ENCODE data around the gene IL2.

GRCh38 chr4:122423246-122423645 is 33.3 kb downstream of the IL2 start:
- TF ChIP-seq GATA2 (IDR thresholded peaks at IDR 0.05; ENCODE audit: low read depth, low read length) = no peak
- no peak for TF ChIP-seq GATA3 (IDR thresholded peaks at IDR 0.05; ENCODE audit: low read depth, low read length)
